Activated CD4-positive, alpha-beta T cell treated with anti-CD3 and anti-CD28 coated beads, Interleukin-2, amount 10 ng/mL, durations not matched to agents 24 days and 14 days (primary cell): ENCODE data around the gene ZNF439. TPM values are rescaled to one million over a fixed set of nuclear protein-coding genes. Genes with fewer than 3 reads are reported as not detected.
"Not testable (repeated sequence)": the region's sequence is repeated elsewhere in the genome, so short reads cannot be mapped to it uniquely, and the experiment has no call there.

ENCODE experiments used
- DNase-seq: peaks from one replicate; pipeline ENCODE4 v3.0.0; 2022
- H3K27ac Mint-ChIP-seq: one replicate; pipeline ENCODE4 v1.8.0; 2022; ENCODE audit warnings: mild to moderate bottlenecking, mixed read lengths
- H3K27me3 Mint-ChIP-seq: one replicate; pipeline ENCODE4 v1.8.0; 2022; ENCODE audit warnings: mixed read lengths
- H3K36me3 Mint-ChIP-seq: one replicate; pipeline ENCODE4 v1.8.0; 2022; ENCODE audit warnings: low read depth, mild to moderate bottlenecking, mixed read lengths
- H3K4me1 Mint-ChIP-seq: one replicate; pipeline ENCODE4 v1.8.0; 2021; ENCODE audit warnings: mixed read lengths
- H3K4me3 Mint-ChIP-seq: one replicate; pipeline ENCODE4 v1.8.0; 2022; ENCODE audit warnings: mild to moderate bottlenecking, moderate library complexity, mixed read lengths
- H3K9me3 Mint-ChIP-seq: one replicate; pipeline ENCODE4 v1.8.0; 2021; ENCODE audit warnings: mixed read lengths
- intact Hi-C: fragments of 100-400 bp; cut with micrococcal nuclease; formaldehyde crosslinking; loops from one replicate; pipeline ENCODE4 v1.15.1; 2023
- total RNA-seq: library from RNA; stranded (reverse); gene quantifications from 2 replicates; pipeline ENCODE4 v1.2.3, GENCODE V29; 2022

Gene ZNF439
- total RNA-seq, 1 donor from 2014 or later: 3.3 TPM

DNA sequence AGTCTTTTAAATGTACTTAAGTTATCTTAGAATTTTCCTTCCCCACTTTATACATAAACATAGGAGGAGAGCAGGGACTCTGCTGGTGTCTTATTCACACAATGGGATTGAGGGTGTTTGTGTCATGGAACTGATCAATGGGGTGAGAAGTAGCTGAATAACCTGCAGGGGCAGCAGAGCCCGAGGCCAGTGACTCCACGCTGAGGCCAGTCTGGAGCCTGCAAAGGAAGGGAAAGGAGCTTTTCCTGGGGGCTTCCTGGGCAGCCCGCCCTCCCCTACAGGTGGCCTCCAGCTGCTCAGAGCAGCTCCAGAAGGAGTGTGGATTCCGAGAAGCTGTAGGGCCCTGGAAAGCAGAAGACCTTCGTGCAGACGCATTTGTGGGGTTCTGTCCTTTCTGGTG is 911 bp upstream of the ZNF439 start:
- Mint-ChIP-seq H3K9me3 (peaks cover 13% of the 10 kb centered on the region), H3K36me3 (peaks cover 22% of the 10 kb centered on the region), H3K4me3 (peak overlapping the region; percentile 11)
- intact Hi-C loops, DNase-seq, H3K27ac Mint-ChIP-seq, H3K27me3 Mint-ChIP-seq, H3K4me1 Mint-ChIP-seq: not testable (repeated sequence)

DNA sequence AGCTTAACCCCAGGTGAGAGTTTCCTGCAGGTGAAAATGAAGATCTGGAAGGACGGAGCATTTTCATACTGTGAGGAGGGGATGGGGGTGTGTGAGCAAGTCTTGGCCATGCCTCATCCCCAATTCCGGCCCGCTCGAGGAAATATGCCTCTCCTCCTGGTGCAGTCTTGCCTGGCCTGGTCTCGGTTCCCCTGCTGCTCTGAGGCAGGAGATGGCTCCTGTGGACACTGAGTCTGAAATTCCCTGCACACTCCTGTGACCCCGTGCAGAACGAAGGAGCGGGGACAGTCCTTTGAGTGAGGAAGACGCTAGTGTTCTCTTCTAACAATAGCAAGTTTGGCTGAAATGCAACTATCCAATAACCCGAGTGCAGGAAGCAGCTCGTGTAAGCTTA is 329 bp upstream of the ZNF439 start:
- Mint-ChIP-seq H3K27ac (peak overlapping the region; percentile 20), H3K4me1 (peaks cover 8% of the 10 kb centered on the region), H3K4me3 (peak overlapping the region; percentile 80), H3K9me3 (peaks cover 13% of the 10 kb centered on the region), H3K27me3 (no peaks in the 10 kb centered on the region), H3K36me3 (peaks cover 25% of the 10 kb centered on the region)
- DNase-seq: no peak
- intact Hi-C loops: no loop called here

DNA sequence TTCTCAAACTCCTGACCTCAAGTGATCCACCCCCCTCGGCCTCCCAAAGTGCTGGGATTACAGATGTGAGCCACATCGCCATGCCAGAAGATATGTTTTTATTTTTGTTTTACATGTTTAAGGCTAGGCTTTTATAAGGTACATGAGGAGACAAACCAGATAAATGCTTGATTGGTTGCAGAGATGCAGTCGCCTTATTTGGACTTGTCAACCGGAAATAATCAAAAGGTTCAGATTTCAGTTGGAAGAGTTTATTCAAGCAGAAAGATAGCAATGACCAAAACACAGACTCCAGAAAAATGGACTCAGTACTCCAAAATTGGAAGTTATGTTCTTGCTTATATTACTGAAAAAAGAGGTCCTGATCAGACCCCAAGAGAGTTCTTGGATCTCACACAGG is 1.8 kb downstream of the ZNF439 start:
- H3K9me3 Mint-ChIP-seq, H3K4me3 Mint-ChIP-seq: not testable (repeated sequence)

DNA sequence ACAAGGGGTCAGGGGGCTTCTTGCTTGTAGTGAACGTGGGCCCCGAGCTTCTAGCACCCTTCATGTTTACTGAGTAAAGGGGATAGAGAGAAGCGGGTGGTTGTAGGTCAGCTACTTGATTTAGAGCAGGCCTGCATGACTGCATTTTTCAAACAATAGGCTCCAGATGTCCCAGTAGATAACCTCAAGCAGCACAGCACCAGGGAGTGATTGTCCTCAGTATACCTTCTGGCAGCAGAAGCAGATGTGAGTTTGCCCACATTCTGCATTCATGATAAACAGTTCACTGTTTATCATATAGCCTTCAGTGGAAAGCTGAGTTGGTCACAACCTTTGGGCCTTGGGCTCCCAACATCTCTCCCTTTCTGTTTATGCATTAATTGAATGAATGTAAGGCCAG is 4.8 kb downstream of the ZNF439 start:
- Mint-ChIP-seq H3K4me3 (no peak overlapping the region), H3K36me3 (peaks cover 48% of the 10 kb centered on the region), H3K27ac (no peak overlapping the region), H3K27me3 (no peaks in the 10 kb centered on the region), H3K4me1 (peaks cover 6% of the 10 kb centered on the region), H3K9me3 (peaks cover 25% of the 10 kb centered on the region)
- no peak for DNase-seq
- intact Hi-C loops: no loop called here

More for the DNA sequence above, 1.8 kb downstream of the ZNF439 start:
- peaks cover 30% of the 10 kb centered on the region for H3K36me3 Mint-ChIP-seq
- H3K27ac Mint-ChIP-seq, DNase-seq, H3K27me3 Mint-ChIP-seq, H3K4me1 Mint-ChIP-seq, intact Hi-C loops: not testable (repeated sequence)

DNA sequence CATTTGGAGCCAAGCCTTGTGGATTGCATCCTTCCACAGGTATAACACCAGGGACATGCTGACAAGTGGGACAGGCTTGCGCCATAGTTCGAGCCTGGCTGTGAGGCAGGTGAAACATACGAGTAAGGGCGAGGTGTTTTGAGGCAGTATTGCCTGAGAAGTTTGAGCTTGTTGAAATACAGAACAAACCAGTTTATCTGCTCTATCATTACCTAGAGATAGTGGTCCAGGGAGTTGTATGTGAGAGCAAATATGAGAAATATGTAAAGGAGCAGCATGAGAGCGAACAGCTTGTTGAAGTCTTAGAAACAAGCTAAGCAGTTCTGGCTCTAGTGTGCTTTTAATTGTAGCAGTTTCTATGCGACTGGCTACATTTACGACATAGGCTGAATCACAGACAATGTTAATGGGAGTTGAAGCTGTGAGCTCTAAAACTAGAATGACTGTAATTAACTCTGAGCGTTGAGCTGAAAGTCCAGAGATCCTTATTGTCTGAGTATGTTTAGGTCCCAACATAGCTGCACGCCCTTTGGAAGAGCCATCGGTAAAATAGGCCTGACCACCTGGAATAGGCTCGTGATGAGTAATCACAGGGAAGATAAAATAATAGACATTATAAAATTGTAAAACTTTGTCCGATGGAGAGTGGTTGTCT is 8.2 kb downstream of the ZNF439 start:
- intact Hi-C loops: no loop called here
- no peaks in the 10 kb centered on the region for H3K4me1 Mint-ChIP-seq
- H3K36me3 Mint-ChIP-seq: peaks cover 41% of the 10 kb centered on the region
- no peak for DNase-seq
- H3K4me3 Mint-ChIP-seq: no peak overlapping the region
- H3K27me3 Mint-ChIP-seq: no peaks in the 10 kb centered on the region
- peaks cover 37% of the 10 kb centered on the region for H3K9me3 Mint-ChIP-seq
- no peak overlapping the region for H3K27ac Mint-ChIP-seq

DNA sequence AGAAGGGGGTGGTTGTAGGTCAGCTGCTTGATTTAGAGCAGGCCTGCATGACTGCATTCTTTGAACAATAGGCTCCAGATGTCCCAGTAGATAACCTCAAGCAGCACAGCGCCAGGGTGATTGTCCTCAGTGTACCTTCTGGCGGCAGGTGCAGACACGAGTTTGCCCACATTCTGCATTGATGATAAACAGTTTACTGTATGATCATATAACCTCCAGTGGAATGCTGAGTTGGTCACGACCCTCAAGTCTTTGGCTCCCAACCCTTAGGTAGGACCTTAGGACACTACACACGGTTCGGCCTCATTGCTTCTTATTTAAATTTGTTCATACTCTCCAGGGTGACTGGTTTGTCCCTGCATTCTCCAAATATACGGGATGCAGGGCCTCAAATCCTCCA is 12.2 kb downstream of the ZNF439 start:
- DNase-seq: no peak
- Mint-ChIP-seq H3K4me3 (no peak overlapping the region), H3K9me3 (peaks cover 51% of the 10 kb centered on the region), H3K36me3 (peaks cover 45% of the 10 kb centered on the region), H3K27ac (no peak overlapping the region), H3K27me3 (no peaks in the 10 kb centered on the region), H3K4me1 (no peaks in the 10 kb centered on the region)
- intact Hi-C loops: no loop called here

DNA sequence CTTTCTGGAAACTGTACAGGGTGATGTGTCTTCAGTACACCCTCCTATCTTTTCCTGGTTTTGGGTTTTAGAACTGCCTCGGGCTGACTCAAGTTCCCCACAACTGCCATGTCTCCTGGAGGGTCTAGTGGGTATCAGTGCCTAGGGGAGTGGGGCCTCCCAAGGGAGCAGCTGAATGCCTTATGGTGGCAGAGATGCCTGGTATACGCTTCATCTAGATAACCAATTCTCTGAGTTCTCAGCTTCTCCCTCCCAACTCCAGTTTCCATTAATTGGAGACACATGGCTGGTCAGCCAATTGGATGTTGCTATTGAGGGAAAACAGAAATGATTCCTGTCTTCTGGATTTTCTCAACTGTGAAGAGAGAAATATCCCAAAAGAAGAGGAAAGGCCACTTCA is 12.8 kb downstream of the ZNF439 start:
- peaks cover 46% of the 10 kb centered on the region for H3K36me3 Mint-ChIP-seq
- no peaks in the 10 kb centered on the region for H3K27me3 Mint-ChIP-seq
- H3K27ac Mint-ChIP-seq: no peak overlapping the region
- intact Hi-C loops: no loop called here
- no peaks in the 10 kb centered on the region for H3K4me1 Mint-ChIP-seq
- DNase-seq: no peak
- peaks cover 50% of the 10 kb centered on the region for H3K9me3 Mint-ChIP-seq
- no peak overlapping the region for H3K4me3 Mint-ChIP-seq

DNA sequence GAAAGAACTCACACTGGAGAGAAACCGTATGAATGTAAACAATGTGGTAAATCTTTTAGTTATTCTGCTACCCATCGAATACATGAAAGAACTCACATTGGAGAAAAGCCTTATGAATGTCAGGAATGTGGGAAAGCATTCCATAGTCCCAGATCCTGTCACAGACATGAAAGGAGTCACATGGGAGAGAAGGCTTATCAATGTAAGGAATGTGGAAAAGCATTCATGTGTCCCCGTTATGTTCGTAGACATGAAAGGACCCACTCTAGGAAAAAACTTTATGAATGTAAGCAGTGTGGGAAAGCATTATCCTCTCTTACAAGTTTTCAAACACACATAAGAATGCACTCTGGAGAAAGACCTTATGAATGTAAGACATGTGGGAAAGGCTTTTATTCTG is 19.2 kb downstream of the ZNF439 start:
- peaks cover 52% of the 10 kb centered on the region for H3K36me3 Mint-ChIP-seq
- intact Hi-C loops, H3K4me3 Mint-ChIP-seq, H3K27ac Mint-ChIP-seq, DNase-seq, H3K27me3 Mint-ChIP-seq, H3K4me1 Mint-ChIP-seq: not testable (repeated sequence)
- H3K9me3 Mint-ChIP-seq: peaks cover 33% of the 10 kb centered on the region

DNA sequence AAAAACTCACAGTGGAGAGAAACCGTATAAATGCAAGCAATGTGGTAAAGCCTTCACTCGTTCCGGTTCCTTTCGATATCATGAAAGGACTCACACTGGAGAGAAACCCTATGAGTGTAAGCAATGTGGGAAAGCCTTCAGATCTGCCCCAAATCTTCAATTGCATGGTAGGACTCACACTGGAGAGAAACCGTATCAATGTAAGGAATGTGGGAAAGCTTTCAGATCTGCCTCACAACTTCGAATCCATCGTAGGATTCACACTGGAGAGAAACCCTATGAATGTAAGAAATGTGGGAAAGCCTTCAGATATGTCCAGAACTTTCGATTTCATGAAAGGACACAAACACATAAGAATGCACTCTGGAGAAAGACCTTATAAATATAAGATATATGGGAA is 19.7 kb downstream of the ZNF439 start:
- Mint-ChIP-seq H3K9me3 (peaks cover 33% of the 10 kb centered on the region), H3K4me1 (no peaks in the 10 kb centered on the region), H3K36me3 (peaks cover 50% of the 10 kb centered on the region), H3K4me3 (no peak overlapping the region), H3K27me3 (no peaks in the 10 kb centered on the region), H3K27ac (no peak overlapping the region)
- DNase-seq: no peak
- intact Hi-C loops: no loop called here

DNA sequence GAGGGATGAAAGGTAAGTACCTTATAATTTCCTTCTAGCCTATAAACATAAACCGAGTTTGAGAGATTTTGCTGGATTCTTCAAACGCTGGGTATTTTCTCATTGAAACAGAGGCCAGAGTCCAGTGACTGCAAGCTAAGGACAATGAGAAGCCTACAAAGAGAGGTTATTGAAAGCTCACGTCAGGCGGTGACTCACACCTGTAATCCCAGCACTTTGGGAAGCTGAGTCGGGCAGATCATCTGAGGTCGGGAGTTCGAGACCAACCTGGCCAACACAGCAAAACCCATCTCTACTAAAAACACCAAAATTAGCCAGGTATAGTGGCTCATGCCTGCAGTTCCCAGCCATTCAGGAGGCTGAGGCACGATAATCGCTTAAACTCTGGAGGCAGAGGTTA is 24.1 kb downstream of the ZNF439 start:
- no peaks in the 10 kb centered on the region for H3K27me3 Mint-ChIP-seq
- no peak overlapping the region for H3K4me3 Mint-ChIP-seq
- H3K27ac Mint-ChIP-seq: no peak overlapping the region
- H3K36me3 Mint-ChIP-seq: peaks cover 20% of the 10 kb centered on the region
- DNase-seq: no peak
- H3K4me1 Mint-ChIP-seq: no peaks in the 10 kb centered on the region
- peaks cover 10% of the 10 kb centered on the region for H3K9me3 Mint-ChIP-seq
- intact Hi-C loops: no loop called here

DNA sequence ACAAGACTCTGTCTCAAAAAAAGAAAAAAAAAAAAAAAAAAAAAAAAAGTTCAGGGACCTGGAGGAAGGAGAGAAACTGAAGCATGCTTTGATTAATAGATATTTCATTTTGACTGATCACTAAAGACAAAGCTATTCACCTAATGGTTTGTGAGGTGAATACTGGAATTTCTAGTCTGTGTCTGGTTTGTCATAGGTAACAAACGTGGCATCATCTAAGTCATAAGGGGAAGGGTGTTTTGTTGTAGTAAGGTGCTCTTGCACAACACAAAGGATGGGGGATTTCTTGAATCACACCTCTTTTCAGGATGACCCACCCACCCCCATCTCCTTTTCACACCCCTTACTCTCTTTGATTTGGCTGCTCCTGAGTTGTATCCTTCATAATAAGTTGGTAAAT is 25.2 kb downstream of the ZNF439 start:
- Mint-ChIP-seq H3K4me1 (no peaks in the 10 kb centered on the region), H3K4me3 (no peak overlapping the region), H3K27ac (no peak overlapping the region), H3K27me3 (no peaks in the 10 kb centered on the region), H3K9me3 (peaks cover 8% of the 10 kb centered on the region), H3K36me3 (peaks cover 8% of the 10 kb centered on the region)
- intact Hi-C loops: no loop called here
- DNase-seq: no peak

DNA sequence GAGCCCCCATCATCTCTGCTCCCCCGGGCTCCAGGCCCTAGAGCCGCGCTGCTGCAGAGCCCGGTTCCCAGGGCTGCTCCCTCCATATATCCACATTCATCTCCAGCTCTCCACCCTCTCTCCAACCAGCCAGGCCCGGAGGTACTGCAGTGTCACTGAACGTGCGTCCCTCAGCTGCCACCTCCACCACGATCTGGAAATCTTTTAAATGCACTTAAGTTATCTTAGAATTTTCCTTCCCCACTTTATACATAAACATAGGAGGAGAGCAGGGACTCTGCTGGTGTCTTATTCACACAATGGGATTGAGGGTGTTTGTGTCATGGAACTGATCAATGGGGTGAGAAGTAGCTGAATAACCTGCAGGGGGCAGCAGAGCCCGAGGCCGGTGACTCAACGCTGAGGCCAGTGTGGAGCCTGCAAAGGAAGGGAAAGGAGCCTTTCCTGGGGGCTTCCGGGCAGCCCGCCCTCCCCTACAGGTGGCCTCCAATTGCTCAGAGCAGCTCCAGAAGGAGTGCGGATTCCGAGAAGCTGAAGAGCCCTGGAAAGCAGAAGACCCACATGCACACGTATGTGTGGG is 31.3 kb downstream of the ZNF439 start:
- not testable (repeated sequence) for H3K4me3 Mint-ChIP-seq, H3K36me3 Mint-ChIP-seq, H3K27ac Mint-ChIP-seq, H3K4me1 Mint-ChIP-seq, H3K27me3 Mint-ChIP-seq, H3K9me3 Mint-ChIP-seq
- DNase-seq: peak; percentile 76
- intact Hi-C loops: loop anchor here (1.0 to 5.0 kb wide), 4 partner anchors 82 to 262 kb away; partner anchors contain the start of gene ZNF491

DNA sequence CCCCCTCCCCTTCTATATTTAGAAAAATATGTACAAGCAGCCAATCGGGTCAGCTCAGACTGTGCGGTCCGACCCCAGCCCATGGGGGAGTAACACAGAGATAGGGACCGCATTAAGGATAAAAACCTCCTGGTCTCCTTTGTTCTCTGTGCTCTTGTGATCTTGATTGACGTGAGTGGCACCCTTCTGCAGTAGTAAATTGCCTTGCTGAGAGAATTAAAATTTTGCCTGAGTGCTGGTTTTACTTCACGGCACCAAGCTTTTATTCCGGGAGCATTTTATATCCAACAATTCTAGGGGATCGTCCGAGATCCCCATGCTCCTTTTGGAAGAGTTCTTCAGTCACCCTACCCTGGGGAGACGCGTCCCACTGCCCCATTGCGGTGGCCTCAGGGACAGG is 32.1 kb downstream of the ZNF439 start:
- Mint-ChIP-seq H3K27me3 (peaks cover 2% of the 10 kb centered on the region), H3K9me3 (no peaks in the 10 kb centered on the region), H3K27ac (no peak overlapping the region), H3K4me1 (peaks cover 2% of the 10 kb centered on the region), H3K4me3 (no peak overlapping the region), H3K36me3 (peaks cover 2% of the 10 kb centered on the region)
- intact Hi-C loops: loop anchor here (1.0 to 5.0 kb wide), 4 partner anchors 83 to 261 kb away; partner anchors contain the start of gene ZNF491
- no peak for DNase-seq

DNA sequence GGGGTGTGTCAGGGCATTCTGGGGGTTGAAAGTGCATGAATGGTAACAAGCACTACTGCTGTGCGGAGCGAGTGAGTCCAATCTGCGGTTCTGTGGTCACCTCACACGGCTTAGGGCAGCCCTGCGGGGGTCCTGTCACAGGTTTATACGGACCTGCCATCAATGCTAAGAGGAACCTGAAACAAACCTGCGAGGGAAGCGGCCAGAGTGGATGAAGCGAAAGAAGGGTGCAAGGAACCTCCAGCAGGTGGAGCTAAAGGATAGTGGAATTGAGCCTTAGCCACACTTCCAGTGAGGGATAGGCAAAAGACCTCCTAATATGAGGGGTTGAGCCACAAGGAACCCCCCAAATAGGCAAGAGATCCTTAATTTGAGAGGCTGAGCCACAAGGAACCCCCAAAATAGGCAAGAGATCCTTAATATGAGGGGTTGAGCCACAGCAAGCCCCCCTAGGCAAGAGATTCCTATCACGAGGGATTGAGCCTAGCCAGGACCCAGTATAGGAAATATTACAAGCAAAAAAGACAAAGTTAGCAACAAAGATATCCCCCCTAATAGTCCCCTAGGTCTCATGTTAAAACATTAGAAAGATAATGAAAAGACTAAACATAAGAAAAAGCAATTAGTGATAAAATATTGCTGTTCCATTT is 32.8 kb downstream of the ZNF439 start:
- Mint-ChIP-seq H3K36me3 (peaks cover 2% of the 10 kb centered on the region), H3K4me3 (no peak overlapping the region), H3K9me3 (peaks cover 2% of the 10 kb centered on the region), H3K27ac (no peak overlapping the region), H3K4me1 (peaks cover 2% of the 10 kb centered on the region), H3K27me3 (peaks cover 2% of the 10 kb centered on the region)
- intact Hi-C loops: loop anchor here (2.0 to 5.0 kb wide), 3 partner anchors 84 to 176 kb away; partner anchors contain the start of gene ZNF491
- DNase-seq: peak; percentile 88
